HCT116 (cell line): ENCODE measurements around the gene CDCP2. TPM values are rescaled to one million over a fixed set of nuclear protein-coding genes. Genes with fewer than 3 reads are reported as not detected.

Experiments
- ATAC-seq: fragments of 200-7000 bp; cut with Tn5 transposase; 2 replicates; pipeline ENCODE4 v1.9.1; 2020; ENCODE audit warnings: mild to moderate bottlenecking, moderate library complexity
- BruUV-seq: library from RNA; stranded (reverse); fragments of 400-500 nt; replicated peaks from 2 replicates; lab custom pipeline; 2021; lab: Mats Ljungman, UMichigan
- CTCF ChIA-PET: fragments of 300-600 bp; sonication (Branson Sonifier 250); formaldehyde crosslinking; loops from one replicate; lab custom pipeline; 2021; ENCODE audit warnings: antibody characterized with exemption; lab: Charles Lee
- POLR2A ChIA-PET: fragments of 300-600, 350-600 bp; sonication (Branson Sonifier 250); formaldehyde crosslinking; loops from one replicate; lab custom pipeline; 2021; ENCODE audit warnings: antibody characterized with exemption; lab: Charles Lee
- RAD21 ChIA-PET, 2 experiments: fragments of 300-600 bp; sonication (Branson Sonifier 250); formaldehyde crosslinking; loops; one replicate each; lab custom pipeline; 2023; ENCODE audit warnings: low total read pairs in 2 of 2; ENCODE audit not compliant: uncharacterized antibody in 2 of 2, unreplicated experiment in 2 of 2, low non-redundant PET in 1 of 2; lab: Charles Lee
- DNase-seq: peaks from one replicate; pipeline ENCODE4 v3.0.0-alpha.2; 2010; ENCODE audit warnings: low read depth, low spot score
- H2AFZ ChIP-seq: fragments of 200-600 bp; shearing (Covaris generic), sonication (generic); 2 replicates; pipeline ENCODE4 v1.6.1; 2017; ENCODE audit warnings: low read depth, mixed run types, mixed read lengths, antibody characterized with exemption, low read length; ENCODE audit not compliant: poor library complexity, severe bottlenecking
- H3K27ac ChIP-seq: 2 replicates; pipeline ENCODE4 v1.5.1; 2012; ENCODE audit warnings: low read depth, low read length
- H3K27me3 ChIP-seq: fragments of 200-600 bp; sonication (generic); 2 replicates; pipeline ENCODE4 v1.6.1; 2016; ENCODE audit warnings: mixed run types, low read length, mixed read lengths; ENCODE audit not compliant: insufficient read depth
- H3K36me3 ChIP-seq, 2 experiments: fragments of 200-500 bp in 1 of 2; fragments of 200-600 bp in 1 of 2; sonication (Bioruptor generic) in 1 of 2; sonication (generic) in 1 of 2; 2 replicates each; pipeline versions ENCODE4 v1.5.1 to v1.6.1; 2014 to 2016; ENCODE audit warnings: low read length in 2 of 2, inconsistent platforms in 1 of 2, mixed read lengths in 1 of 2, mixed run types in 1 of 2; ENCODE audit not compliant: insufficient read depth in 2 of 2, control insufficient read depth in 1 of 2
- H3K4me1 ChIP-seq, 2 experiments: fragments of 200-600 bp in 1 of 2; sonication (generic) in 1 of 2; 2 replicates each; pipeline versions ENCODE4 v1.5.1 to v1.6.1; 2012 to 2017; ENCODE audit warnings: low read length in 2 of 2, inconsistent platforms in 1 of 2, mild to moderate bottlenecking in 1 of 2, mixed read lengths in 1 of 2, mixed run types in 1 of 2, moderate library complexity in 1 of 2; ENCODE audit not compliant: insufficient read depth in 2 of 2, control insufficient read depth in 1 of 2
- H3K4me2 ChIP-seq: fragments of 200-600 bp; sonication (generic); 2 replicates; pipeline ENCODE4 v1.6.1; 2017; ENCODE audit warnings: mixed run types, low read length, mixed read lengths
- H3K4me3 ChIP-seq, 2 experiments: fragments of 200-600 bp in 1 of 2; sonication (generic) in 1 of 2; replicated peaks in 1 of 2; 2 replicates each; pipeline ENCODE4 v1.5.1; 2011 to 2016; ENCODE audit warnings: low read length in 2 of 2, control low read depth in 1 of 2, low read depth in 1 of 2, mild to moderate bottlenecking in 1 of 2, mixed read lengths in 1 of 2, mixed run types in 1 of 2
- H3K79me2 ChIP-seq: fragments of 200-600 bp; sonication (generic); 2 replicates; pipeline ENCODE4 v1.6.1; 2017; ENCODE audit warnings: mild to moderate bottlenecking, mixed run types, low read length, moderate library complexity, mixed read lengths; ENCODE audit not compliant: insufficient read depth
- H3K9ac ChIP-seq: fragments of 200-600 bp; sonication (generic); 2 replicates; pipeline ENCODE4 v1.6.1; 2016; ENCODE audit warnings: low read length, mixed read lengths
- H3K9me2 ChIP-seq: fragments of 200-600 bp; sonication (generic), shearing (Covaris generic); 2 replicates; pipeline ENCODE4 v1.6.1; 2017; ENCODE audit warnings: mixed run types, mild to moderate bottlenecking, moderate library complexity; ENCODE audit not compliant: insufficient read depth
- H3K9me3 ChIP-seq, 2 experiments: fragments of 200-500 bp in 1 of 2; fragments of 200-600 bp in 1 of 2; sonication (Bioruptor generic) in 1 of 2; sonication (generic) in 1 of 2; 2 replicates each; pipeline ENCODE4 v1.6.1; 2014 to 2017; ENCODE audit warnings: low read length in 2 of 2, mixed read lengths in 2 of 2, inconsistent platforms in 1 of 2, low read depth in 1 of 2, mild to moderate bottlenecking in 1 of 2, mixed run types in 1 of 2, moderate library complexity in 1 of 2; ENCODE audit not compliant: control insufficient read depth in 1 of 2, insufficient read depth in 1 of 2
- H4K20me1 ChIP-seq: fragments of 200-600 bp; sonication (generic), shearing (Covaris generic); 2 replicates; pipeline ENCODE4 v1.6.1; 2017; ENCODE audit warnings: mixed run types, mild to moderate bottlenecking, moderate library complexity; ENCODE audit not compliant: insufficient read depth
- CEBPB ChIP-seq: IDR thresholded peaks from 2 replicates; pipeline ENCODE4 v1.6.1; 2012; ENCODE audit warnings: low read depth
- EZH2 ChIP-seq: fragments of 200-600 bp; sonication (generic); IDR thresholded peaks from 2 replicates; pipeline ENCODE4 v1.6.1; 2017; ENCODE audit warnings: antibody characterized with exemption, mixed run types
- EZH2phosphoT487 ChIP-seq: fragments of 200-600 bp; IDR thresholded peaks from 2 replicates; pipeline ENCODE4 v1.6.1; 2018; ENCODE audit warnings: antibody characterized with exemption, borderline replicate concordance
- FOSL1 ChIP-seq: IDR thresholded peaks from 2 replicates; pipeline ENCODE4 v1.6.1; 2012; ENCODE audit warnings: low read depth
- POLR2A ChIP-seq: IDR thresholded peaks from 2 replicates; pipeline ENCODE4 v1.7.0; 2011; ENCODE audit warnings: borderline replicate concordance; ENCODE audit not compliant: insufficient read depth, insufficient read length; ENCODE audit errors: extremely low read depth
- POLR2AphosphoS5 ChIP-seq: IDR thresholded peaks from 2 replicates; pipeline ENCODE4 v1.6.1; 2011; ENCODE audit warnings: mild to moderate bottlenecking, low read depth, low read length, moderate library complexity
- RAD21 ChIP-seq: IDR thresholded peaks from 2 replicates; pipeline ENCODE4 v1.6.1; 2012; ENCODE audit warnings: low read depth, mild to moderate bottlenecking
- SP1 ChIP-seq: IDR thresholded peaks from 2 replicates; pipeline ENCODE4 v1.6.1; 2012; ENCODE audit warnings: low read depth
- SRF ChIP-seq: IDR thresholded peaks from 2 replicates; pipeline ENCODE4 v1.6.1; 2012; ENCODE audit warnings: low read depth
- YY1 ChIP-seq: IDR thresholded peaks from 2 replicates; pipeline ENCODE4 v1.6.1; 2011; ENCODE audit warnings: low read length, low read depth, moderate library complexity, mild to moderate bottlenecking; ENCODE audit not compliant: insufficient replicate concordance; ENCODE audit errors: extremely low read depth
- ZBTB33 ChIP-seq: IDR thresholded peaks from 2 replicates; pipeline ENCODE4 v1.6.1; 2011; ENCODE audit warnings: mild to moderate bottlenecking, low read length, moderate library complexity; ENCODE audit not compliant: insufficient replicate concordance; ENCODE audit errors: extremely low read depth
- ZNF274 ChIP-seq: fragments of 200-500 bp; sonication (Bioruptor generic); IDR thresholded peaks from 2 replicates; pipeline ENCODE4 v1.6.1; 2014; ENCODE audit warnings: mild to moderate bottlenecking, low read depth, low read length, inconsistent platforms
- intact Hi-C: fragments of 100-400 bp; cut with micrococcal nuclease; formaldehyde crosslinking; loops from 2 replicates; pipeline ENCODE4 v1.10.0; 2022
- total RNA-seq: library from RNA; stranded (reverse); gene quantifications from one replicate; pipeline ENCODE4 v1.2.1, GENCODE V29; 2021; ENCODE audit not compliant: unreplicated experiment
- TF ChIP-seq, protein P1 (sequence below): IDR thresholded peaks from 2 replicates; pipeline ENCODE4 v1.6.1; 2012
- TF ChIP-seq, protein P2 (sequence below): IDR thresholded peaks from 2 replicates; pipeline ENCODE4 v1.6.1; 2012
- TF ChIP-seq, protein P3 (sequence below): IDR thresholded peaks from 2 replicates; pipeline ENCODE4 v1.6.1; 2012; ENCODE audit warnings: low read depth

Gene CDCP2
- total RNA-seq, 1 experiment from 2014 or later, result 0.22 TPM

GRCh38 chr1:54134295-54134694 lies 18.5 kb downstream of the CDCP2 start:
- RAD21 ChIA-PET, result no interaction called here
- ATAC-seq, result no peak
- no peaks in the 10 kb centered on the region for H3K9me2 ChIP-seq
- no peak for TF ChIP-seq CEBPB
- TF ChIP-seq YY1, result no peak
- TF ChIP-seq ZNF274, result no peak
- TF ChIP-seq, protein P1, sequence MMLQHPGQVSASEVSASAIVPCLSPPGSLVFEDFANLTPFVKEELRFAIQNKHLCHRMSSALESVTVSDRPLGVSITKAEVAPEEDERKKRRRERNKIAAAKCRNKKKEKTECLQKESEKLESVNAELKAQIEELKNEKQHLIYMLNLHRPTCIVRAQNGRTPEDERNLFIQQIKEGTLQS, result no peak
- TF ChIP-seq EZH2, result no peak
- no peak for TF ChIP-seq SRF
- TF ChIP-seq POLR2A, result no peak
- TF ChIP-seq EZH2phosphoT487, result no peak
- no peak for TF ChIP-seq POLR2AphosphoS5
- TF ChIP-seq RAD21, result no peak
- TF ChIP-seq FOSL1, result no peak
- TF ChIP-seq, protein P2, sequence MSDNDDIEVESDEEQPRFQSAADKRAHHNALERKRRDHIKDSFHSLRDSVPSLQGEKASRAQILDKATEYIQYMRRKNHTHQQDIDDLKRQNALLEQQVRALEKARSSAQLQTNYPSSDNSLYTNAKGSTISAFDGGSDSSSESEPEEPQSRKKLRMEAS, result no peak
- no peak for TF ChIP-seq ZBTB33
- TF ChIP-seq SP1, result no peak
- TF ChIP-seq, protein P3, sequence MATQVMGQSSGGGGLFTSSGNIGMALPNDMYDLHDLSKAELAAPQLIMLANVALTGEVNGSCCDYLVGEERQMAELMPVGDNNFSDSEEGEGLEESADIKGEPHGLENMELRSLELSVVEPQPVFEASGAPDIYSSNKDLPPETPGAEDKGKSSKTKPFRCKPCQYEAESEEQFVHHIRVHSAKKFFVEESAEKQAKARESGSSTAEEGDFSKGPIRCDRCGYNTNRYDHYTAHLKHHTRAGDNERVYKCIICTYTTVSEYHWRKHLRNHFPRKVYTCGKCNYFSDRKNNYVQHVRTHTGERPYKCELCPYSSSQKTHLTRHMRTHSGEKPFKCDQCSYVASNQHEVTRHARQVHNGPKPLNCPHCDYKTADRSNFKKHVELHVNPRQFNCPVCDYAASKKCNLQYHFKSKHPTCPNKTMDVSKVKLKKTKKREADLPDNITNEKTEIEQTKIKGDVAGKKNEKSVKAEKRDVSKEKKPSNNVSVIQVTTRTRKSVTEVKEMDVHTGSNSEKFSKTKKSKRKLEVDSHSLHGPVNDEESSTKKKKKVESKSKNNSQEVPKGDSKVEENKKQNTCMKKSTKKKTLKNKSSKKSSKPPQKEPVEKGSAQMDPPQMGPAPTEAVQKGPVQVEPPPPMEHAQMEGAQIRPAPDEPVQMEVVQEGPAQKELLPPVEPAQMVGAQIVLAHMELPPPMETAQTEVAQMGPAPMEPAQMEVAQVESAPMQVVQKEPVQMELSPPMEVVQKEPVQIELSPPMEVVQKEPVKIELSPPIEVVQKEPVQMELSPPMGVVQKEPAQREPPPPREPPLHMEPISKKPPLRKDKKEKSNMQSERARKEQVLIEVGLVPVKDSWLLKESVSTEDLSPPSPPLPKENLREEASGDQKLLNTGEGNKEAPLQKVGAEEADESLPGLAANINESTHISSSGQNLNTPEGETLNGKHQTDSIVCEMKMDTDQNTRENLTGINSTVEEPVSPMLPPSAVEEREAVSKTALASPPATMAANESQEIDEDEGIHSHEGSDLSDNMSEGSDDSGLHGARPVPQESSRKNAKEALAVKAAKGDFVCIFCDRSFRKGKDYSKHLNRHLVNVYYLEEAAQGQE, result no peak
- TF ChIP-seq, all 23 proteins: peak for 0
- no peak for DNase-seq
- Histone ChIP-seq H3K27me3 (no peaks in the 10 kb centered on the region), H3K4me2 (no peak overlapping the region), H3K4me3 (no peak overlapping the region), H3K36me3 (no peaks in the 10 kb centered on the region), H3K27ac (no peak overlapping the region), H3K9me3 (no peaks in the 10 kb centered on the region), H3K79me2 (no peaks in the 10 kb centered on the region), H3K4me1 (no peaks in the 10 kb centered on the region; a peak in 1 of 4 replicates), H2AFZ (no peak overlapping the region), H3K9ac (no peak overlapping the region), H4K20me1 (no peaks in the 10 kb centered on the region)
- ChIA-PET POLR2A (no interaction called here), CTCF (no interaction called here)
- intact Hi-C loops, result no loop called here
- no TSS peak for BruUV-seq
